ENCODE results near the gene TBC1D2B.
"Not testable (repeated sequence)": the region's sequence is repeated elsewhere in the genome, so short reads cannot be mapped to it uniquely, and the experiment has no call there.

The TBC1D2B gene

DNA sequence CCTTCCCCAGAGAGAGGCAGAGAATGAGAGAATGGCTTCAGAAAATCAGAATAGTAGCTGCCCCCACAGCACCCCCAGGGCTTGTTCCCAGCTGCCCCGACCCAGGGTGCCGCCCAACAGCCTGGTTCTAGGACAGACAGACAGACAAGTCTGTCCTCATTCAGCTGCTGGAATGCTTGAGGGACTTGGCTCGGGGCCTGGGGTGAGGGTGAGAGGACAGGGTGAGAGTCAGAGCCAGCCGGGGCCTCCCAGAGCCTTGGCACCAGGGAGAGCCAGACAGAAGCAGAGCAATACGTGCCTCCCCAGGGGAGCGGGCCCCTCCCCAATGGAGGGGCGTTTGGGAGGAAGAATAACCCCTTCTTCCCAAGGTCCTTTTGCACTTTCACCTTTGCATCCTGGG, 105.6 kb downstream of the TBC1D2B start:
- Histone ChIP-seq H4K91ac (ENCODE audit: low read length) (peak overlapping the region; percentile 7), H3K14ac (ENCODE audit: low read length in 2 of 2) (peak overlapping the region in 1 of 2 experiments; percentile 15), H3K4me1 (ENCODE audit: control insufficient read depth, insufficient read depth, low read depth, low read length) (peaks cover 14% of the 10 kb centered on the region)
- not testable (repeated sequence) for H4K8ac ChIP-seq (ENCODE audit: low read length); H3K27me3 ChIP-seq (ENCODE audit: control insufficient read depth in 1 of 2, insufficient read depth in 1 of 2, low read length in 2 of 2); H2BK5ac ChIP-seq (ENCODE audit: low read depth, low read length, poor library complexity, severe bottlenecking); H3K18ac ChIP-seq (ENCODE audit: low read depth in 1 of 2, low read length in 2 of 2); H3K9ac ChIP-seq (ENCODE audit: low read length); H3K4me2 ChIP-seq (ENCODE audit: low read length, poor library complexity, severe bottlenecking); H3K4ac ChIP-seq (ENCODE audit: low read depth in 1 of 2, low read length in 2 of 2); H3K79me1 ChIP-seq (replicated peaks; ENCODE audit: low read length, poor library complexity, severe bottlenecking); H3K27ac ChIP-seq (ENCODE audit: low read length, poor library complexity, severe bottlenecking); H2BK15ac ChIP-seq (ENCODE audit: low read depth, poor library complexity, severe bottlenecking); H3K23ac ChIP-seq (ENCODE audit: low read length in 2 of 2); H3K4me3 ChIP-seq (ENCODE audit: insufficient read depth in 1 of 2, low read depth in 1 of 2, low read length in 2 of 2); H3K9me3 ChIP-seq (ENCODE audit: control insufficient read depth, low read length); H2BK12ac ChIP-seq (ENCODE audit: low read length in 2 of 2); H2AFZ ChIP-seq (ENCODE audit: low read depth, low read length); H3K36me3 ChIP-seq (ENCODE audit: control insufficient read depth in 1 of 2, insufficient read depth in 2 of 2, low read depth in 1 of 2, low read length in 2 of 2); DNase-seq; H2BK120ac ChIP-seq (ENCODE audit: low read depth, low read length); H2AK5ac ChIP-seq (ENCODE audit: low read length, severe bottlenecking)
- WGBS, result 73% methylated on average over 6 of the region's 7 CpGs

DNA sequence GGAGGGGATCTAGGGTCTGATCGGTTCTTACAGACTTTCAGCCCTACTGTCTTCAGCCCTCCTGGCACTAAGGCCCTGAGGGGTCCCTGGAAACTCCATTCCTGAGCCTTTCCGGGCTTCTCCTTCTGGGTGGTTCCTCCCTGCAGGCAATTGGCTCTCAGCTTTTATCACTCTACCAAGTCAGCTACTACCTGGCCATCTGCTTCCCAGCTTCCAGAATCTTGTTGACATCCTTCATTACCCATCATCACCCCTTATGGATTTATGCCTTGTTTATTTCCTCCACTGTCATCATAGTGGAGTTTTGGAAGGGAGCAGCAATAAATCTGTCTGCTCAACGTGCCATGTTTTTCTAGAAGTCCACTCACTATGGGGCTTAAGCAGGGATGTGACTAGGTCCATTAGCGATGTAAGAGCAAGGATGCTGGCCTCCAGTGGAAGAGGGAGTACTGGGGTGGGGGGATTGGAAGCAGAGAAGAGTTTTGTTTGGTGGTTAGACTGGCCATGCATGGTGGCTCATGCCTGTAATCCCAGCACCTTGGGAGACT, 106.6 kb downstream of the TBC1D2B start:
- not testable (repeated sequence) for H3K4me2 ChIP-seq (ENCODE audit: low read length, poor library complexity, severe bottlenecking); H3K27ac ChIP-seq (ENCODE audit: low read length, poor library complexity, severe bottlenecking); H3K9ac ChIP-seq (ENCODE audit: low read length); DNase-seq; H2BK15ac ChIP-seq (ENCODE audit: low read depth, poor library complexity, severe bottlenecking); H3K27me3 ChIP-seq (ENCODE audit: control insufficient read depth in 1 of 2, insufficient read depth in 1 of 2, low read length in 2 of 2); H3K4ac ChIP-seq (ENCODE audit: low read depth in 1 of 2, low read length in 2 of 2); H3K36me3 ChIP-seq (ENCODE audit: control insufficient read depth in 1 of 2, insufficient read depth in 2 of 2, low read depth in 1 of 2, low read length in 2 of 2); H3K14ac ChIP-seq (ENCODE audit: low read length in 2 of 2); H4K8ac ChIP-seq (ENCODE audit: low read length); H3K18ac ChIP-seq (ENCODE audit: low read depth in 1 of 2, low read length in 2 of 2); H4K91ac ChIP-seq (ENCODE audit: low read length); H2BK120ac ChIP-seq (ENCODE audit: low read depth, low read length); H3K4me3 ChIP-seq (ENCODE audit: insufficient read depth in 1 of 2, low read depth in 1 of 2, low read length in 2 of 2); H3K79me1 ChIP-seq (replicated peaks; ENCODE audit: low read length, poor library complexity, severe bottlenecking); H2BK12ac ChIP-seq (ENCODE audit: low read length in 2 of 2); H2BK5ac ChIP-seq (ENCODE audit: low read depth, low read length, poor library complexity, severe bottlenecking); H2AFZ ChIP-seq (ENCODE audit: low read depth, low read length); H3K23ac ChIP-seq (ENCODE audit: low read length in 2 of 2); H3K9me3 ChIP-seq (ENCODE audit: control insufficient read depth, low read length); H2AK5ac ChIP-seq (ENCODE audit: low read length, severe bottlenecking)
- WGBS, result 71% methylated on average over 2 of the region's 4 CpGs
- peaks cover 12% of the 10 kb centered on the region for H3K4me1 ChIP-seq (ENCODE audit: control insufficient read depth, insufficient read depth, low read depth, low read length)

DNA sequence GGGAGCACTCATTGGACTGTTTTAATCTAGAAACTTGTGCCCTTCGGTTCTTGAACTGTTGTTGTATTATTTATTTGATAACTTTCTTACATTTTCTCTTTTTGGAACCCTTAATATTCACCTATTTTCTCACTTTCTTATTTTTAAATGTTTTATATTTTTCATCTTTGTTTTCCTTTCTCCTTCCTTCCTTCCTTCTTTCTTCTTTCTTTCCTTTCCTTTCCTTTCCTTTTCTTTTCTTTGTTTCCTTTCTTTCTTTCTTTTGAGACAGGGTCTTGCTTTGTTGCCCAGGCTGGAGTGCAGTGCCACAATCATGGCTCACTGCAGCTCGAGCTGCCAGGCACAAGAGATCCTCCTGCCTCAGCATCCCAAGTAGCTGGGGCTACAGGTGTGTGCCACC, 108.5 kb downstream of the TBC1D2B start:
- Histone ChIP-seq H2AK5ac (ENCODE audit: low read length, severe bottlenecking) (no peak overlapping the region), H3K18ac (ENCODE audit: low read depth in 1 of 2, low read length in 2 of 2) (no peak overlapping the region), H3K4me2 (ENCODE audit: low read length, poor library complexity, severe bottlenecking) (no peak overlapping the region), H3K4me1 (ENCODE audit: control insufficient read depth, insufficient read depth, low read depth, low read length) (peaks cover 5% of the 10 kb centered on the region), H3K4ac (ENCODE audit: low read depth in 1 of 2, low read length in 2 of 2) (no peak overlapping the region), H3K27ac (ENCODE audit: low read length, poor library complexity, severe bottlenecking) (no peak overlapping the region), H3K14ac (ENCODE audit: low read length in 2 of 2) (no peak overlapping the region), H2BK12ac (ENCODE audit: low read length in 2 of 2) (no peak overlapping the region), H3K23ac (ENCODE audit: low read length in 2 of 2) (no peak overlapping the region), H2BK15ac (ENCODE audit: low read depth, poor library complexity, severe bottlenecking) (no peak overlapping the region), H4K91ac (ENCODE audit: low read length) (no peak overlapping the region), H2BK5ac (ENCODE audit: low read depth, low read length, poor library complexity, severe bottlenecking) (no peak overlapping the region), H3K27me3 (ENCODE audit: control insufficient read depth in 1 of 2, insufficient read depth in 1 of 2, low read length in 2 of 2) (no peaks in the 10 kb centered on the region), H3K9ac (ENCODE audit: low read length) (no peak overlapping the region), H3K9me3 (ENCODE audit: control insufficient read depth, low read length) (no peaks in the 10 kb centered on the region), H2AFZ (ENCODE audit: low read depth, low read length) (no peak overlapping the region), H3K36me3 (ENCODE audit: control insufficient read depth in 1 of 2, insufficient read depth in 2 of 2, low read depth in 1 of 2, low read length in 2 of 2) (no peaks in the 10 kb centered on the region), H3K79me1 (replicated peaks; ENCODE audit: low read length, poor library complexity, severe bottlenecking) (no peaks in the 10 kb centered on the region), H3K4me3 (ENCODE audit: insufficient read depth in 1 of 2, low read depth in 1 of 2, low read length in 2 of 2) (no peak overlapping the region), H2BK120ac (ENCODE audit: low read depth, low read length) (no peak overlapping the region), H4K8ac (ENCODE audit: low read length) (no peak overlapping the region)
- DNase-seq, result no peak
- WGBS, result 83% methylated on average over 1 of the region's 2 CpGs

DNA sequence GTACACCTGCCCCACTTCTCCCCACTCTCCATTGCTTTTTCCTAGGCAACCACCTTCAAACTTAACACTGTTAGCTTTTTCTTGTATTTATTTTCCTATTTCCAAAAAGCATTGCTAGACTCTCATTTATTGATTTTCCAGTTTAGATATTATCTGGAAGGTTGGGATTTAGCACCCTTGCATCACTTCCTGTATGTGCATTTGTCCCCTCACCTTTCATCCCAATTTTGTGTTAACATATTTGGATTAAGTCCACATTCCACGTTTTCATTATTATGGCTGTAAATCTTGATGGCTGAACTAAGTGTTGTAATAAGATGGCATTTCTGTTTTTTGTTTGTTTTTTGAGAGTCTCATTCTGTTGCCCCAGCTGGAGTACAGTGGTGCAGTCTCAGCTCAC, 109.7 kb downstream of the TBC1D2B start:
- Histone ChIP-seq H2BK15ac (ENCODE audit: low read depth, poor library complexity, severe bottlenecking) (no peak overlapping the region), H3K9me3 (ENCODE audit: control insufficient read depth, low read length) (no peaks in the 10 kb centered on the region), H4K8ac (ENCODE audit: low read length) (no peak overlapping the region), H3K27me3 (ENCODE audit: control insufficient read depth in 1 of 2, insufficient read depth in 1 of 2, low read length in 2 of 2) (peaks cover 0 to 5% of the 10 kb centered on the region in 2 experiments), H3K4me3 (ENCODE audit: insufficient read depth in 1 of 2, low read depth in 1 of 2, low read length in 2 of 2) (no peak overlapping the region), H3K79me1 (replicated peaks; ENCODE audit: low read length, poor library complexity, severe bottlenecking) (no peaks in the 10 kb centered on the region), H3K4ac (ENCODE audit: low read depth in 1 of 2, low read length in 2 of 2) (no peak overlapping the region), H2AK5ac (ENCODE audit: low read length, severe bottlenecking) (no peak overlapping the region), H2BK12ac (ENCODE audit: low read length in 2 of 2) (no peak overlapping the region), H2BK120ac (ENCODE audit: low read depth, low read length) (no peak overlapping the region), H3K4me1 (ENCODE audit: control insufficient read depth, insufficient read depth, low read depth, low read length) (peaks cover 2% of the 10 kb centered on the region), H2BK5ac (ENCODE audit: low read depth, low read length, poor library complexity, severe bottlenecking) (no peak overlapping the region), H3K9ac (ENCODE audit: low read length) (no peak overlapping the region), H2AFZ (ENCODE audit: low read depth, low read length) (no peak overlapping the region), H3K4me2 (ENCODE audit: low read length, poor library complexity, severe bottlenecking) (no peak overlapping the region), H3K18ac (ENCODE audit: low read depth in 1 of 2, low read length in 2 of 2) (no peak overlapping the region), H3K23ac (ENCODE audit: low read length in 2 of 2) (no peak overlapping the region), H3K36me3 (ENCODE audit: control insufficient read depth in 1 of 2, insufficient read depth in 2 of 2, low read depth in 1 of 2, low read length in 2 of 2) (no peaks in the 10 kb centered on the region), H3K27ac (ENCODE audit: low read length, poor library complexity, severe bottlenecking) (no peak overlapping the region), H3K14ac (ENCODE audit: low read length in 2 of 2) (no peak overlapping the region), H4K91ac (ENCODE audit: low read length) (no peak overlapping the region)
- 93% methylated on average over 1 of the region's 1 CpG for WGBS
- no peak for DNase-seq

Measured in mesenchymal stem cell (in vitro differentiated cells and primary cell).